OCI-LY7 (cell line): ENCODE data around the gene XK. TPM values are rescaled to one million over a fixed set of nuclear protein-coding genes. Genes with fewer than 3 reads are reported as not detected.

Experiments used
- BruUV-seq: library from RNA; stranded (reverse); fragments of 400-500 nt; replicated peaks from 2 replicates; lab custom pipeline; 2021; lab: Mats Ljungman, UMichigan
- CTCF ChIA-PET: fragments of 300-600 bp; sonication (Branson Sonifier 250); formaldehyde crosslinking; loops from one replicate; lab custom pipeline; 2022; ENCODE audit warnings: antibody characterized with exemption; ENCODE audit not compliant: unreplicated experiment; lab: Charles Lee
- POLR2A ChIA-PET: fragments of 300-600 bp; sonication (Branson Sonifier 250); formaldehyde crosslinking; loops from one replicate; lab custom pipeline; 2022; ENCODE audit warnings: antibody characterized with exemption; lab: Charles Lee
- DNase-seq: peaks from one replicate; pipeline ENCODE4 v3.0.0-alpha.2; 2015; ENCODE audit warnings: low spot score
- H2AFZ ChIP-seq: fragments of 200-600 bp; sonication (generic), shearing (Covaris generic); 2 replicates; pipeline ENCODE4 v1.6.1; 2014; ENCODE audit warnings: mild to moderate bottlenecking, antibody characterized with exemption, low read length, moderate library complexity
- H3K27ac ChIP-seq: fragments of 200-600 bp; sonication (generic); 2 replicates; pipeline ENCODE4 v1.5.1; 2014; ENCODE audit warnings: mixed run types, low read depth, mild to moderate bottlenecking, moderate library complexity, low read length, inconsistent platforms; ENCODE audit not compliant: poor library complexity, severe bottlenecking
- H3K36me3 ChIP-seq: fragments of 200-600 bp; sonication (generic); 2 replicates; pipeline ENCODE4 v1.6.1; 2014; ENCODE audit warnings: mild to moderate bottlenecking, antibody characterized with exemption, low read length, moderate library complexity, mixed read lengths; ENCODE audit not compliant: insufficient read depth
- H3K4me1 ChIP-seq: fragments of 200-600 bp; sonication (generic); 2 replicates; pipeline ENCODE4 v1.5.1; 2014; ENCODE audit warnings: mild to moderate bottlenecking, low read length; ENCODE audit not compliant: insufficient read depth, poor library complexity, severe bottlenecking
- H3K4me2 ChIP-seq: fragments of 200-600 bp; sonication (generic); 2 replicates; pipeline ENCODE4 v1.6.1; 2014; ENCODE audit warnings: mild to moderate bottlenecking, low read length
- H3K4me3 ChIP-seq: fragments of 200-600 bp; sonication (generic); 2 replicates; pipeline ENCODE4 v1.5.1; 2014; ENCODE audit warnings: mild to moderate bottlenecking, low read depth, low read length; ENCODE audit not compliant: poor library complexity, severe bottlenecking
- H3K79me2 ChIP-seq: fragments of 200-600 bp; sonication (generic); 2 replicates; pipeline ENCODE4 v1.6.1; 2016; ENCODE audit warnings: low read depth, mild to moderate bottlenecking, low read length, moderate library complexity, mixed read lengths; ENCODE audit not compliant: insufficient read depth
- H3K9me2 ChIP-seq: fragments of 200-600 bp; sonication (generic); 2 replicates; pipeline ENCODE4 v1.6.1; 2016; ENCODE audit warnings: mild to moderate bottlenecking, low read length, mixed read lengths; ENCODE audit not compliant: insufficient read depth
- H3K9me3 ChIP-seq: fragments of 200-600 bp; sonication (generic); 2 replicates; pipeline ENCODE4 v1.6.1; 2014; ENCODE audit warnings: mild to moderate bottlenecking, mixed run types, low read length, mixed read lengths
- H4K20me1 ChIP-seq: fragments of 200-600 bp; sonication (generic); 2 replicates; pipeline ENCODE4 v1.6.1; 2014; ENCODE audit warnings: mild to moderate bottlenecking, antibody characterized with exemption, low read length, moderate library complexity, mixed read lengths; ENCODE audit not compliant: insufficient read depth
- EZH2phosphoT487 ChIP-seq: fragments of 200-600 bp; sonication (generic); IDR thresholded peaks from 2 replicates; pipeline ENCODE4 v1.6.1; 2018; ENCODE audit warnings: low read depth, borderline replicate concordance, mild to moderate bottlenecking, mixed run types, antibody characterized with exemption, low read length, moderate library complexity, mixed read lengths
- intact Hi-C: fragments of 100-400 bp; cut with micrococcal nuclease; formaldehyde crosslinking; loops from one replicate; pipeline ENCODE4 v1.10.0; 2022; ENCODE audit not compliant: unreplicated experiment
- total RNA-seq, 2 experiments: library from RNA; depleted of rRNA in 1 of 2; stranded (reverse); fragments of >200 nt in 1 of 2; shearing (Covaris generic) in 1 of 2; gene quantifications; 2 replicates each; pipeline ENCODE4 v1.2.3, GENCODE V29; 2014 to 2022
- TF ChIP-seq, protein P1 (sequence below): fragments of 200-600 bp; sonication (generic); conservative IDR thresholded peaks from 2 replicates; pipeline ENCODE4 v1.5.1; 2014; ENCODE audit warnings: mild to moderate bottlenecking, antibody characterized with exemption, low read length, moderate library complexity, mixed read lengths

The XK gene
- total RNA-seq, 2 experiments from 2014 or later, result 0.70 TPM; not detected in 1

DNA sequence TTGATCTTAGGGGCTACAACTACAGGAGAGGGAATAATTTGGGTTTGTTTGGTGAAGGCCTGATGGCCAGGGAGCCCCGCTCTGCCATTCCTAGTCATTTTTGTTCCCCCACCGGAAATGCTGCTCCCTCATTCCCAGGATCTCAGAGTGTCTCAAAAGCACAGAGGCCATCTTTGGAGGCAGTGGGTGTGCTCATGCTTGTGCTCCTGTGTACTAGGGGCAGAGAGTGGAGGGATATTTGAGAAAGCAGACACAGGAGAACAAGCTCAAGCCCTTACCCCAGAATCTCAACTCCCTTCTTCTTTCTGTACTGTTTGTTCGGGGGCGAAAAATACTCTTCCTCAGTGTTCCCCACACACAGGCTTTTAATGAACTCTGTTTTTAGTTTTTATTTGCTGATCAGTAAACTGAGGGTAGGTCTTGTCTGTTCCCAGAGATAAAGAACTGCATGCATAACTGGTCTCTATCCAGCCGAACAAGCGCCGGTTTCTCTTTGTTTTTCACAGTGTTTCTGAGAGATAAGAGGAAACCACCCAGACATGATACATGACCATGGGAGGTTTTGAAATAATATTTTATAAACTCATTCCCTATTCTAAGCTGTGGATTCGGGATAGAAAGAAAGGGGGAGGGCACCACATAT is 32.9 kb upstream of the XK start:
- H3K4me2 ChIP-seq, result no peak overlapping the region

DNA sequence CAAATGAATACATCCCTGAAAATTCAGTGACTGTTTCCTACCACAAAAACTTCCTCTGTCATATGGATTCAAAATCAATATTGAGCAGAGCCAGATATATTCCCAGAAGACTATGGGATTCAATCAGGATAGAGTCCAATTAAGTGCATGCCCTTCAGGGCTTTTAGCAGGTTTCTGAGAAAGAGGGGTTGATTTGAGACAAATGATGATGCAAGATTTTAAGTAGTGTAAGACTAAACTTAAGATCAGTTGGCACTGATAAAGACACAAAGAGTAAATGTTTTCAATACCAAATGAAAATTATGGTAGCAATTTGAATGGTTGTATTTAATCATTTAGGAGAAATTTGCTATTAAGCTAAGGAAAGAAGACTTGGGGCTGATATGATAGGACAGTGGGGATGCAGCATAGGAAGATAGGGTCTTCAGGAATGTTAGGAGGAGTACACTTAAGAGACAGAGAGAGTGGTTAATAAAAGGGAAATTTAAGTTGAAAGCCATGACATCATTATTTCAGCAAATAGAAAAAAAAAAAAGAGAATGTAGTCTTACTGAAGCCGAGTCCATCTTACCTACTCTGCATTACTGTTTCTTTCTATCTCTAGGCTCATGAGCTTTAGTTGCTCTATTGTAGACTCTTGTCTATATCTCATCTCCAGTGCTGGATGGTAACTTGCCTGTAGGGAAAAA is 32.0 kb upstream of the XK start:
- ChIA-PET CTCF (no interaction called here), POLR2A (interaction anchor here (0.7 kb wide), 1 partner anchor 241 kb away, joined by 4 read pairs; no protein-coding TSS in a partner anchor)
- H3K4me2 ChIP-seq, result no peak overlapping the region
- H4K20me1 ChIP-seq, result no peaks in the 10 kb centered on the region
- no peaks in the 10 kb centered on the region for H3K9me2 ChIP-seq
- H3K36me3 ChIP-seq, result no peaks in the 10 kb centered on the region
- no TSS peak for BruUV-seq
- TF ChIP-seq, protein P1, sequence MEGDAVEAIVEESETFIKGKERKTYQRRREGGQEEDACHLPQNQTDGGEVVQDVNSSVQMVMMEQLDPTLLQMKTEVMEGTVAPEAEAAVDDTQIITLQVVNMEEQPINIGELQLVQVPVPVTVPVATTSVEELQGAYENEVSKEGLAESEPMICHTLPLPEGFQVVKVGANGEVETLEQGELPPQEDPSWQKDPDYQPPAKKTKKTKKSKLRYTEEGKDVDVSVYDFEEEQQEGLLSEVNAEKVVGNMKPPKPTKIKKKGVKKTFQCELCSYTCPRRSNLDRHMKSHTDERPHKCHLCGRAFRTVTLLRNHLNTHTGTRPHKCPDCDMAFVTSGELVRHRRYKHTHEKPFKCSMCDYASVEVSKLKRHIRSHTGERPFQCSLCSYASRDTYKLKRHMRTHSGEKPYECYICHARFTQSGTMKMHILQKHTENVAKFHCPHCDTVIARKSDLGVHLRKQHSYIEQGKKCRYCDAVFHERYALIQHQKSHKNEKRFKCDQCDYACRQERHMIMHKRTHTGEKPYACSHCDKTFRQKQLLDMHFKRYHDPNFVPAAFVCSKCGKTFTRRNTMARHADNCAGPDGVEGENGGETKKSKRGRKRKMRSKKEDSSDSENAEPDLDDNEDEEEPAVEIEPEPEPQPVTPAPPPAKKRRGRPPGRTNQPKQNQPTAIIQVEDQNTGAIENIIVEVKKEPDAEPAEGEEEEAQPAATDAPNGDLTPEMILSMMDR, result no peak
- TF ChIP-seq EZH2phosphoT487, result no peak
- H3K9me3 ChIP-seq, result no peaks in the 10 kb centered on the region
- DNase-seq, result no peak
- H3K4me3 ChIP-seq, result no peak overlapping the region
- H3K27ac ChIP-seq, result no peak overlapping the region
- no peaks in the 10 kb centered on the region for H3K4me1 ChIP-seq
- H2AFZ ChIP-seq, result no peak overlapping the region
- intact Hi-C loops, result no loop called here
- no peaks in the 10 kb centered on the region for H3K79me2 ChIP-seq

More for the DNA sequence above, 32.9 kb upstream of the XK start:
- Histone ChIP-seq H3K9me3 (no peaks in the 10 kb centered on the region), H3K27ac (no peak overlapping the region), H3K36me3 (no peaks in the 10 kb centered on the region), H3K79me2 (no peaks in the 10 kb centered on the region), H3K4me1 (no peaks in the 10 kb centered on the region), H3K9me2 (no peaks in the 10 kb centered on the region), H3K4me3 (no peak overlapping the region), H2AFZ (no peak overlapping the region), H4K20me1 (no peaks in the 10 kb centered on the region)
- CTCF ChIA-PET, result no interaction called here
- POLR2A ChIA-PET, result interaction anchor here (0.6 kb wide), 1 partner anchor 354 kb away, joined by 3 read pairs; no protein-coding TSS in a partner anchor
- no TSS peak for BruUV-seq
- DNase-seq, result no peak
- intact Hi-C loops, result no loop called here
- TF ChIP-seq, protein P1, result no peak
- TF ChIP-seq EZH2phosphoT487, result no peak
